Measurements from ENCODE around the gene MED6.

GRCh38 chr14:70534904-70535303 lies 65.6 kb downstream of the MED6 start, which contains the start of gene ADAM20:
- no peak for TF ChIP-seq CTCF (IDR thresholded peaks at IDR 0.05; ENCODE audit: poor library complexity, severe bottlenecking)
- TF ChIP-seq RAD21 (conservative IDR thresholded peaks at IDR 0.05): no peak
- TF ChIP-seq POLR2AphosphoS5 (IDR thresholded peaks at IDR 0.05): no peak
- TF ChIP-seq EZH2 (IDR thresholded peaks at IDR 0.05; ENCODE audit: borderline replicate concordance, insufficient read depth, low read length, poor library complexity, severe bottlenecking): no peak
- no peak for TF ChIP-seq MXI1 (conservative IDR thresholded peaks at IDR 0.05; ENCODE audit: poor library complexity, severe bottlenecking)
- TF ChIP-seq EP300 (conservative IDR thresholded peaks at IDR 0.05; ENCODE audit: poor library complexity, severe bottlenecking): no peak
- no peak for TF ChIP-seq REST (IDR thresholded peaks at IDR 0.05; ENCODE audit: borderline replicate concordance)
- TF ChIP-seq TAF1 (IDR thresholded peaks at IDR 0.05; ENCODE audit: low read depth): no peak
